ENCODE data around the gene CERS2.

DNA sequence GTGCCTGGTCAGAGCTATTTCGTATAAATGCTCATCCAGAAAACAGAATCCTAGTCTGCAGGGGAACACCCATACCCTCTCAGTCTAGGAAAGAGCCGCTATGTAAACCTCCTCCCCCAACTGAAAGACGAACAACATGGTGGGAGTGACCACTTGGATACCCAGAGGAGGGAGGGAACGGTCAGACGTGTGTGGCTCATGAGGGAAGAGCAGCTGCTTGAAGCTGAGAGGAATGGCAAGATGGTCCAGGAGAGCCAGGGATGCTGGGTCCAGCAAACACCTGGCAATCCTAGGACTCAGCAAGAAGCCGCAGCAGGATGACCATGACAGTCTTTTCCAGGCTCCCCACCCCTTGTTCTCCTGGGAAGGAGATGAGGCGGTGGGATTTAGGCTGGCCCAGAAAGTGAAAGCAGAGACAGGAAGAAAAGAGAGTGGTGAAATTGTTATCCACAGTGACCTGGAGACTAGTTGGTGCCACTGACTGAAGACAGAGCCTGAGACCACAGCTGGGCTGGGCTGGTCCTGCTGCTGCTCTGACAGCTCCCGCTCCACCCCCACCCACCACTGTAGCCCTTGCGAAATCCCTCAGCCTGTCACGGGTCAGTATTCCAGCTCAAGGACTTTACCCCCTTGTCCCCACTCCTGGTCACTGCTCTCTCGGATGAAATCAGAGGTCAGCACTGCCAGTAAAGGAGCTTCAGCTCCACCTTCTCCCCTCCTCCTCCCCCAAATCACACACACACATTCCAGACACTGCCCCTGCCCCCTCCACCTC, 3.6 kb downstream of the CERS2 start:
- TF ChIP-seq, protein P1, sequence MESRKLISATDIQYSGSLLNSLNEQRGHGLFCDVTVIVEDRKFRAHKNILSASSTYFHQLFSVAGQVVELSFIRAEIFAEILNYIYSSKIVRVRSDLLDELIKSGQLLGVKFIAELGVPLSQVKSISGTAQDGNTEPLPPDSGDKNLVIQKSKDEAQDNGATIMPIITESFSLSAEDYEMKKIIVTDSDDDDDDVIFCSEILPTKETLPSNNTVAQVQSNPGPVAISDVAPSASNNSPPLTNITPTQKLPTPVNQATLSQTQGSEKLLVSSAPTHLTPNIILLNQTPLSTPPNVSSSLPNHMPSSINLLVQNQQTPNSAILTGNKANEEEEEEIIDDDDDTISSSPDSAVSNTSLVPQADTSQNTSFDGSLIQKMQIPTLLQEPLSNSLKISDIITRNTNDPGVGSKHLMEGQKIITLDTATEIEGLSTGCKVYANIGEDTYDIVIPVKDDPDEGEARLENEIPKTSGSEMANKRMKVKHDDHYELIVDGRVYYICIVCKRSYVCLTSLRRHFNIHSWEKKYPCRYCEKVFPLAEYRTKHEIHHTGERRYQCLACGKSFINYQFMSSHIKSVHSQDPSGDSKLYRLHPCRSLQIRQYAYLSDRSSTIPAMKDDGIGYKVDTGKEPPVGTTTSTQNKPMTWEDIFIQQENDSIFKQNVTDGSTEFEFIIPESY (CRISPR knock-in tag; IDR thresholded peaks at IDR 0.05), result peak; percentile 50; the same call in 1 of the 2 replicates
- TF ChIP-seq POLR2A (IDR thresholded peaks at IDR 0.05; ENCODE audit: insufficient read depth in 1 of 2, low read depth in 2 of 2, low read length in 2 of 2) (peak in 1 of 2 experiments; percentile 58; a peak in 2 of 4 replicates), TCF12 (IDR thresholded peaks at IDR 0.05) (no peak), TCF12 (CRISPR knock-in tag; IDR thresholded peaks at IDR 0.05) (0 out of 2 replicates have a peak, but pooled peaks have one; percentile 71), EZH2 (conservative IDR thresholded peaks at IDR 0.05; ENCODE audit: low read depth, low read length) (no peak), RFXANK (CRISPR knock-in tag; IDR thresholded peaks at IDR 0.05) (no peak)
